Measurements from ENCODE around the gene ARG1.
"Not testable (repeated sequence)": the region's sequence is repeated elsewhere in the genome, so short reads cannot be mapped to it uniquely, and the experiment has no call there.

- not testable (repeated sequence) for TF ChIP-seq JUND (IDR thresholded peaks at IDR 0.05); YY1 (IDR thresholded peaks at IDR 0.05; ENCODE audit: low read depth); CTCF (IDR thresholded peaks at IDR 0.05)
Observed at GRCh38 chr6:131530936-131531335, 42.1 kb upstream of the ARG1 start.
